GM06990 (cell line): ENCODE measurements around the gene KCNN3.

ENCODE experiments used
- DNase-seq: peaks from one replicate; pipeline ENCODE4 v3.0.0-alpha.2; 2011; ENCODE audit not compliant: insufficient read length; ENCODE audit errors: extremely low read depth
- H3K27me3 ChIP-seq: replicated peaks from 2 replicates; pipeline ENCODE4 v1.6.0; 2011; ENCODE audit warnings: low read length; ENCODE audit not compliant: control insufficient read depth, insufficient read depth
- H3K36me3 ChIP-seq: 2 replicates; pipeline ENCODE4 v1.5.1; 2011; ENCODE audit warnings: low read length; ENCODE audit not compliant: control insufficient read depth, insufficient read depth
- H3K4me3 ChIP-seq: replicated peaks from 2 replicates; pipeline ENCODE4 v1.5.1; 2011; ENCODE audit warnings: low read depth, mild to moderate bottlenecking, control low read depth, low read length
- CTCF ChIP-seq: IDR thresholded peaks from 2 replicates; pipeline ENCODE4 v1.5.1; 2011; ENCODE audit warnings: low read length, control low read depth, mild to moderate bottlenecking, inconsistent platforms; ENCODE audit not compliant: insufficient read depth, poor library complexity, severe bottlenecking

Gene KCNN3

GRCh38 chr1:154884869-154885701, 15.0 kb upstream of the KCNN3 start:
- no peak for TF ChIP-seq CTCF
- Histone ChIP-seq H3K4me3 (no peak overlapping the region), H3K36me3 (no peaks in the 10 kb centered on the region), H3K27me3 (no peaks in the 10 kb centered on the region)
- no peak for DNase-seq

DNA sequence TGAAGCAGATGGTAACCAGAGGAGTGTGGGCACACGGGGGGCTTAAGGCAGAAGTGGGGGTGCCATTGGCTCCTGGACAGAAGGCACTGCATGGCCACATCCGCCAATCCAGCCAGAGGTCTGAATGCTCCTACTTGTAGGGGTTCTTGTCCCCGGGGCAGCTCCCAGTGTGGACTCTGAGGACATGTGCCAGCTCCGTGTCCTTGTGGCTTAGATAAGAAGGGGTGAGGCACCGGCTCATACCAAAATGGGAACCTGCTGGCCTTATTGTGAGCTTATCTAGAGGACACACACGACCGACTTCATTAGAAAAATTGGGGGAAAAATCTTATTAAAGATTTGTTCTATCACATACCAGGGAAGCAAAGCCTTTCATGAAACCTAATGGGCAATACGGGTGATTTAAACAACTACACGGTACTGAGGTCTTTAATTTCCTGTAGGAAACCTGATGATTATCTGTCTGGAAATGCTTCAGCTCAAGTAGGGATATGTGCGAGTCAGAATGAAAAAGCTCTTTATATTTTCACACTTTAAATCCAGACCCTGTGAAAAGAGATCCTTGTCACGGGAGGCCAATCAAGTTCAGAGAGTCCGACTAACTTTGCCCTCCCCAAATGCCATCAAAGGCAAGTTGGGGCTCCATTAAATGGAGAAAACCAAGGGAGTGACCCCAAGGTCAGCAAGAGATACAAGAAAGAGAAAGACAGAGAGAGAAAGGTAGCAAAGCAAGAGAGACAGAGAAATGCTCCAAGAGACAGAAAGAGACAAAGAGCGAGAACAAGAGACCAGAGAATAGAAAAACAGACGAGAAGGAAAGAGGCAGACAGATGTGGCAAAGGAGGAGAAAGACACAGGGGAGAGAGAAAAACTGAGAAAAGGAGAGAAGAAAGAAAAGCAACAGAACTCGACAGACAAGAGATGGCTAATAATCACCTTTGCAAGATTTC, 14.1 kb upstream of the KCNN3 start:
- DNase-seq, result no peak
- H3K36me3 ChIP-seq, result no peaks in the 10 kb centered on the region
- H3K4me3 ChIP-seq, result no peak overlapping the region
- no peak for TF ChIP-seq CTCF
- no peaks in the 10 kb centered on the region for H3K27me3 ChIP-seq

DNA sequence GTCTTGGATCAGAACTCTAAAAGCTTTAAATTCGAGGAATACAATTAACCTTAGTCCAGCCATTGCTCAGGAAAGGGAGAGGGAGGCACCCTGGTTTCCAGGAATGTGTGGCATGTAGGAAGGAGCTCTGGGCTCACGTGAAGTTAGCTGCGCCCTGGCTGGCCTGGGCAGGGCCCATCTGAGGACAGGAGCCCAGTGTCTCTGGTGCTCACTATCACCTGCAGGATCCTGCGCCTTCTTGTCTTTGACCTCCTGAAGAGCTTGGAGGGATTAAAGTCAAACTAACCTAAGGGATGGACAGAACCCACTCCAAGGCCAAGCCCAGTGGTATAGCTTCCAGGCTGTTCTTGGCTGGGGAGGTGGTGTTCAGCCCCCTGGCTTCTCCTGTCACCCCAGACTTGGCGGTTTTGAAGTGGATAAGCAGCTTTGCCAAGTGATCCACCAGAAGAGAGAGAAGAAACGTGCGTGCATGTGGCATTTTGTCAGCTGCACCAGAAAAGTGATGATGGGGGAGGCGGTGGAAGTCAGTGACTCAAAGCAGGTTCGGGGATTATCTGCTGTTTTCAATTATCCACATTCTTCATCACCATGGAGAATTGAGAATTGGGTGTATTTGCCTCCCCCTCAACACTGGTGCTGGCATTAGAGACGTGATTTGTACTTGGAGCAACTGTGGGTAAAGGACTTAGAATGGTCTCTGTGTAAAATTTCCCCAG, 11.9 kb upstream of the KCNN3 start:
- Histone ChIP-seq H3K4me3 (no peak overlapping the region), H3K36me3 (no peaks in the 10 kb centered on the region), H3K27me3 (no peaks in the 10 kb centered on the region)
- no peak for TF ChIP-seq CTCF
- no peak for DNase-seq

GRCh38 chr1:154880671-154881070, 10.6 kb upstream of the KCNN3 start:
- Histone ChIP-seq H3K4me3 (no peak overlapping the region), H3K27me3 (no peaks in the 10 kb centered on the region), H3K36me3 (no peaks in the 10 kb centered on the region)
- TF ChIP-seq CTCF, result no peak
- no peak for DNase-seq

DNA sequence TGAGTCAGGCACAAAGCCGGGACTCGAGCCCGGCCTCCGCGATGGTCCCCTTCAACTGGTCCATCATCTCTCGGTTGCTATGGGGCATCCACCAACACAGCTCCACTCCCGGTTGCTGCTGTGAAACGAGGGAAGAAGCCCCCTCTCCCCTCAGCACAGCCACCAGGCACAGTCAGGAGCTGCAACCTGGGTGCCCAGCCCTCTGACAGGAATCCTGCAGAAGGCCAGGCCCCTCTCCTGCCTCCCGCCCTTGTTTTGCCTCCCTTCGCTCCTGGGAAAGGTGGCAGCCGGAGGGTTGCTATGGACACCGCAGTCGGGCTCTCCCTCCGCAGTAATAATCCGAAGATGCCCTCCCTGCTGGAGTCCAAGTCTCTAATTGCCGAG, 8.9 kb upstream of the KCNN3 start:
- no peaks in the 10 kb centered on the region for H3K27me3 ChIP-seq
- H3K4me3 ChIP-seq, result no peak overlapping the region
- H3K36me3 ChIP-seq, result no peaks in the 10 kb centered on the region
- no peak for TF ChIP-seq CTCF
- no peak for DNase-seq
